OCI-LY1 (cell line): ENCODE results near the gene SSH2.

Source experiments
- H2AFZ ChIP-seq: fragments of 200-600 bp; sonication (generic), shearing (Covaris generic); 2 replicates; pipeline ENCODE4 v1.6.0; 2014; ENCODE audit warnings: antibody characterized with exemption, mild to moderate bottlenecking, low read length
- H3F3A ChIP-seq: fragments of 200-600 bp; sonication (generic), shearing (Covaris generic); 2 replicates; pipeline ENCODE4 v1.6.0; 2014; ENCODE audit warnings: mild to moderate bottlenecking, antibody characterized with exemption, low read length, moderate library complexity; ENCODE audit not compliant: insufficient read depth
- H3K27ac ChIP-seq: fragments of 200-600 bp; sonication (generic); 2 replicates; pipeline ENCODE4 v1.5.1; 2014; ENCODE audit warnings: low read length, mixed run types, mild to moderate bottlenecking, low read depth; ENCODE audit not compliant: poor library complexity, severe bottlenecking
- H3K27me3 ChIP-seq: fragments of 200-600 bp; sonication (generic); 2 replicates; pipeline ENCODE4 v1.6.0; 2014; ENCODE audit warnings: antibody characterized with exemption, mild to moderate bottlenecking, low read length, moderate library complexity; ENCODE audit not compliant: insufficient read depth
- H3K36me3 ChIP-seq: fragments of 200-600 bp; sonication (generic); 2 replicates; pipeline ENCODE4 v1.6.1; 2014; ENCODE audit warnings: mild to moderate bottlenecking, antibody characterized with exemption, low read length, moderate library complexity, mixed read lengths; ENCODE audit not compliant: insufficient read depth
- H3K4me1 ChIP-seq: fragments of 200-600 bp; sonication (generic); 2 replicates; pipeline ENCODE4 v1.5.1; 2014; ENCODE audit warnings: mild to moderate bottlenecking, low read length, moderate library complexity; ENCODE audit not compliant: insufficient read depth, severe bottlenecking
- H3K4me2 ChIP-seq: fragments of 200-600 bp; sonication (generic), shearing (Covaris generic); 2 replicates; pipeline ENCODE4 v1.6.1; 2014; ENCODE audit warnings: low read length
- H3K4me3 ChIP-seq: fragments of 200-600 bp; sonication (generic); 2 replicates; pipeline ENCODE4 v1.5.1; 2014; ENCODE audit warnings: low read length, low read depth, mild to moderate bottlenecking, mixed read lengths; ENCODE audit not compliant: poor library complexity, severe bottlenecking
- H3K79me2 ChIP-seq: fragments of 200-600 bp; shearing (Covaris generic); 2 replicates; pipeline ENCODE4 v1.6.1; 2016; ENCODE audit warnings: mixed run types, low read length, mixed read lengths; ENCODE audit not compliant: insufficient read depth
- H3K9ac ChIP-seq: fragments of 200-600 bp; sonication (generic), shearing (Covaris generic); 2 replicates; pipeline ENCODE4 v1.6.1; 2014; ENCODE audit warnings: mild to moderate bottlenecking, low read length, mixed read lengths
- H3K9me2 ChIP-seq: fragments of 200-600 bp; sonication (generic), shearing (Covaris generic); 2 replicates; pipeline ENCODE4 v1.6.1; 2014; ENCODE audit warnings: low read depth, mild to moderate bottlenecking, low read length, mixed read lengths
- H3K9me3 ChIP-seq: fragments of 200-600 bp; shearing (Covaris generic); 2 replicates; pipeline ENCODE4 v1.6.1; 2014; ENCODE audit warnings: low read length, mixed read lengths
- H4K20me1 ChIP-seq: fragments of 200-600 bp; sonication (generic), shearing (Covaris generic); 2 replicates; pipeline ENCODE4 v1.6.0; 2016; ENCODE audit warnings: mild to moderate bottlenecking, low read length; ENCODE audit not compliant: insufficient read depth
- EZH2 ChIP-seq: fragments of 200-600 bp; sonication (generic), shearing (Covaris generic); IDR thresholded peaks from 2 replicates; pipeline ENCODE4 v1.8.0; 2017; ENCODE audit warnings: borderline replicate concordance, mixed run types, mild to moderate bottlenecking, antibody characterized with exemption, low read length, moderate library complexity, mixed read lengths
- TF ChIP-seq, protein P1 (sequence below): fragments of 200-600 bp; sonication (generic), shearing (Covaris generic); IDR thresholded peaks from 2 replicates; pipeline ENCODE4 v1.5.1; 2017; ENCODE audit warnings: mild to moderate bottlenecking, antibody characterized with exemption, low read length, moderate library complexity, mixed read lengths

Gene SSH2

DNA sequence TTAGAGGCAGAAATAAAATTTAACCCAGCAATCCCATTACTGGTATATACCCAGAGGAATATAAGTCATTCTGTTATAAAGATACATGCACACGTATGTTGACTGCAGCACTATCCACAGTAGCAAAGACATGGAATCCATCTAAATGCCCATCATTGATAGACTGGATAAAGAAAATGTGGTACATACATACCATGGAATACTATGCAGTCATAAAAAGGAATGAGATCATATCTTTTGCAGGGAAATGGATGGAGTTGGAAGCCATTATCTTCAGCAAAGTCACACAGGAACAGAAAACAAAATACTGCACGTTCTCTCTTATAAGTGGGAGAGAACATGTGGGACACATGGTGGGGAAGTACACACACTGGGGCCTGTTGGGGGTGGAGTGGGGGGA is 23.1 kb downstream of the SSH2 start:
- H3K27ac ChIP-seq = no peak overlapping the region
- H3K27me3 ChIP-seq = no peaks in the 10 kb centered on the region
- peaks cover 22% of the 10 kb centered on the region for H3K9me3 ChIP-seq
- no peaks in the 10 kb centered on the region for H3K4me1 ChIP-seq
- H3F3A ChIP-seq = peaks cover 3% of the 10 kb centered on the region; the same call in 1 of the 2 replicates
- H3K9me2 ChIP-seq = no peaks in the 10 kb centered on the region
- H3K4me2 ChIP-seq = no peak overlapping the region
- no peak overlapping the region for H3K4me3 ChIP-seq
- no peaks in the 10 kb centered on the region for H4K20me1 ChIP-seq
- peaks cover 84% of the 10 kb centered on the region for H3K79me2 ChIP-seq
- H2AFZ ChIP-seq = no peak overlapping the region
- H3K9ac ChIP-seq = no peak overlapping the region
- TF ChIP-seq EZH2 = no peak
- TF ChIP-seq, protein P1, sequence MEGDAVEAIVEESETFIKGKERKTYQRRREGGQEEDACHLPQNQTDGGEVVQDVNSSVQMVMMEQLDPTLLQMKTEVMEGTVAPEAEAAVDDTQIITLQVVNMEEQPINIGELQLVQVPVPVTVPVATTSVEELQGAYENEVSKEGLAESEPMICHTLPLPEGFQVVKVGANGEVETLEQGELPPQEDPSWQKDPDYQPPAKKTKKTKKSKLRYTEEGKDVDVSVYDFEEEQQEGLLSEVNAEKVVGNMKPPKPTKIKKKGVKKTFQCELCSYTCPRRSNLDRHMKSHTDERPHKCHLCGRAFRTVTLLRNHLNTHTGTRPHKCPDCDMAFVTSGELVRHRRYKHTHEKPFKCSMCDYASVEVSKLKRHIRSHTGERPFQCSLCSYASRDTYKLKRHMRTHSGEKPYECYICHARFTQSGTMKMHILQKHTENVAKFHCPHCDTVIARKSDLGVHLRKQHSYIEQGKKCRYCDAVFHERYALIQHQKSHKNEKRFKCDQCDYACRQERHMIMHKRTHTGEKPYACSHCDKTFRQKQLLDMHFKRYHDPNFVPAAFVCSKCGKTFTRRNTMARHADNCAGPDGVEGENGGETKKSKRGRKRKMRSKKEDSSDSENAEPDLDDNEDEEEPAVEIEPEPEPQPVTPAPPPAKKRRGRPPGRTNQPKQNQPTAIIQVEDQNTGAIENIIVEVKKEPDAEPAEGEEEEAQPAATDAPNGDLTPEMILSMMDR = no peak
- H3K36me3 ChIP-seq = peaks cover 38% of the 10 kb centered on the region

DNA sequence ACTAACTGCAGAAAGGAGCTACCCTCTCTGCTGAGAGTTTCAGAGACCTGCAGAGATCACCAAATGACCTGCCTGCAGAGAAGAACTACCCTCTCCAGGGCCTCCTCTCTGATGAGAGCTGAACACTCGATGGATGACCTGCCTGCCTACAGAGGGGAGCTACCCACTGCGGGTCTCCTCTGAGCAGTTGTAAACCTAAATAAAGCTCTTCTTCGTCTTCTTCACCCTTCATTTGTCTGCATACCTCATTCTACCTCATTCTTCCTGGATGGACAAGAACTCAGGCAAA is 24.2 kb downstream of the SSH2 start:
- Histone ChIP-seq H2AFZ (no peak overlapping the region), H3K9ac (no peak overlapping the region), H3K36me3 (peaks cover 28% of the 10 kb centered on the region), H3K9me2 (no peaks in the 10 kb centered on the region), H3K4me3 (no peak overlapping the region), H3K27me3 (no peaks in the 10 kb centered on the region), H3K9me3 (peaks cover 22% of the 10 kb centered on the region), H3K4me1 (no peaks in the 10 kb centered on the region), H3K27ac (no peak overlapping the region), H3K4me2 (no peak overlapping the region), H3F3A (peaks cover 3% of the 10 kb centered on the region; the same call in 1 of the 2 replicates), H4K20me1 (no peaks in the 10 kb centered on the region), H3K79me2 (peaks cover 82% of the 10 kb centered on the region)
- TF ChIP-seq, protein P1 = no peak
- no peak for TF ChIP-seq EZH2

DNA sequence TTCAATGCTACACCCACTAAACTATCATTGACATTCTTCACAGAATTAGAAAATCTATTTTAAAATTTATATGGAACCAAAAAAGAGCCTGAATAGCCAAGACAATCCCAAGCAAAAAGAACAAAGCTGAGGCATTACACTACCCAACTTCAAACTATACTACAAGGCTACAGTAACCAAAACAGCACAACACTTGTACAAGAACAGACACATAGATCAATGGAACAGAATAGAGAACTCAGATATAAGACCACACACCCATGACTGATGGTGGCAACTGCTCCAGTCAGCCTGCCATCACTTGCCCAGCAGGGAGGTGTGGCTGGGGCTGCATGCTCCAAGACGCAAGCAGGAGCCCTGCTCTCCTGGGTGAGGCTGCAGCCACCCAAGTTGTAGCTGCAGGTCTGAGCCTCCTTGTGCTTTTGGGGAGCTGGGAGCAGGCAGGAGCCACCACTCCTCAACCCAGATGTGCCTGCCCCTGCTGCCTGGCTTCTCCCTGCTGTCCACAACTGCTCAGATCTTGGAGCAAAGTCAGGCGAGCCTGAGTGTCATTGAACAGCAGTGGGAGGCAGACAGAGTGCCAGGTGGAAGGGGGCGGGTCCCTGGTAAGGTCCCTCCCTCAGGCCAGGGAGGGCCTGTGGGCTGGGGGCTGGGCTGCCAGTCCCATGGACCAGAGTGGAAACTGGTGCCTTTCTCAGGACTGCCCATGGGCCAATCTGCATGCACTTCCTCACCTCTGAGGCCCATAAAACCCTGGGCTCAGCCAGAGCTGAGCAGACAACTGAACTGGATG is 24.7 kb downstream of the SSH2 start:
- Histone ChIP-seq H3K9me2 (no peaks in the 10 kb centered on the region), H3K4me2 (no peak overlapping the region), H3F3A (peaks cover 3% of the 10 kb centered on the region; the same call in 1 of the 2 replicates), H3K36me3 (peaks cover 23% of the 10 kb centered on the region), H4K20me1 (no peaks in the 10 kb centered on the region), H3K9ac (no peak overlapping the region), H3K79me2 (peaks cover 76% of the 10 kb centered on the region), H3K4me1 (no peaks in the 10 kb centered on the region), H3K27ac (no peak overlapping the region), H2AFZ (no peak overlapping the region), H3K9me3 (peaks cover 22% of the 10 kb centered on the region), H3K27me3 (no peaks in the 10 kb centered on the region), H3K4me3 (no peak overlapping the region)
- TF ChIP-seq, protein P1 = no peak
- TF ChIP-seq EZH2 = no peak
